Activated T-helper 17 cell treated with anti-CD3 and anti-CD28 coated beads, Interleukin-2, amount 50 U/mL, for 72 hours (primary cell): ENCODE data around the gene PARD6B. TPM values are rescaled to one million over a fixed set of nuclear protein-coding genes. Genes with fewer than 3 reads are reported as not detected.
"Not testable (repeated sequence)": the region's sequence is repeated elsewhere in the genome, so short reads cannot be mapped to it uniquely, and the experiment has no call there.

Source experiments
- ATAC-seq: fragments of 150-1000 bp; cut with Tn5 transposase; replicated peaks from 2 replicates; pipeline ENCODE4 v1.10.0; 2021; ENCODE audit warnings: mild to moderate bottlenecking, moderate library complexity
- H3K27ac Mint-ChIP-seq: one replicate; pipeline ENCODE4 v1.8.0; 2022; ENCODE audit warnings: mixed read lengths
- H3K27me3 Mint-ChIP-seq: one replicate; pipeline ENCODE4 v1.8.0; 2022; ENCODE audit warnings: mixed read lengths
- H3K36me3 Mint-ChIP-seq: one replicate; pipeline ENCODE4 v1.8.0; 2022; ENCODE audit warnings: low read depth, mild to moderate bottlenecking, mixed read lengths
- H3K4me1 Mint-ChIP-seq: one replicate; pipeline ENCODE4 v1.8.0; 2022; ENCODE audit warnings: mixed read lengths
- H3K4me3 Mint-ChIP-seq: one replicate; pipeline ENCODE4 v1.8.0; 2022; ENCODE audit warnings: mild to moderate bottlenecking, mixed read lengths
- H3K9me3 Mint-ChIP-seq: one replicate; pipeline ENCODE4 v1.8.0; 2022; ENCODE audit warnings: mixed read lengths
- total RNA-seq, 2 donors: library from RNA; stranded (reverse); gene quantifications; one replicate each; pipeline ENCODE4 v1.2.3, GENCODE V29; 2022

PARD6B gene
- total RNA-seq, 2 donors from 2014 or later = 3.2 to 7.8 TPM

- no peak for ATAC-seq
- Mint-ChIP-seq H3K27me3 (no peaks in the 10 kb centered on the region), H3K27ac (no peak overlapping the region), H3K4me3 (no peak overlapping the region), H3K9me3 (no peaks in the 10 kb centered on the region), H3K36me3 (no peaks in the 10 kb centered on the region), H3K4me1 (peaks cover 4% of the 10 kb centered on the region)
These were observed 68.0 kb downstream of the PARD6B start for GRCh38 chr20:50799176-50799889.

GRCh38 chr20:50799890-50800550 lies 68.6 kb downstream of the PARD6B start:
- H3K27ac Mint-ChIP-seq = no peak overlapping the region
- H3K27me3 Mint-ChIP-seq = no peaks in the 10 kb centered on the region
- ATAC-seq = no peak
- no peak overlapping the region for H3K4me3 Mint-ChIP-seq
- H3K9me3 Mint-ChIP-seq = no peaks in the 10 kb centered on the region
- no peaks in the 10 kb centered on the region for H3K36me3 Mint-ChIP-seq
- H3K4me1 Mint-ChIP-seq = peaks cover 11% of the 10 kb centered on the region

- peak overlapping the region; percentile 13 for H3K27ac Mint-ChIP-seq
- peaks cover 11% of the 10 kb centered on the region for H3K4me1 Mint-ChIP-seq
- H3K9me3 Mint-ChIP-seq, ATAC-seq, H3K4me3 Mint-ChIP-seq, H3K36me3 Mint-ChIP-seq, H3K27me3 Mint-ChIP-seq: not testable (repeated sequence)
These were observed 69.8 kb downstream of the PARD6B start for GRCh38 chr20:50800986-50801746.

GRCh38 chr20:50801747-50802125 lies 70.4 kb downstream of the PARD6B start:
- Mint-ChIP-seq H3K27me3 (no peaks in the 10 kb centered on the region), H3K4me1 (peaks cover 15% of the 10 kb centered on the region), H3K36me3 (no peaks in the 10 kb centered on the region), H3K9me3 (no peaks in the 10 kb centered on the region), H3K27ac (peak overlapping the region; percentile 13), H3K4me3 (no peak overlapping the region)
- ATAC-seq = no peak

GRCh38 chr20:50802289-50802688 lies 70.9 kb downstream of the PARD6B start:
- no peak overlapping the region for H3K4me3 Mint-ChIP-seq
- no peaks in the 10 kb centered on the region for H3K36me3 Mint-ChIP-seq
- no peak overlapping the region for H3K27ac Mint-ChIP-seq
- H3K9me3 Mint-ChIP-seq = no peaks in the 10 kb centered on the region
- no peaks in the 10 kb centered on the region for H3K27me3 Mint-ChIP-seq
- ATAC-seq = no peak
- H3K4me1 Mint-ChIP-seq = peaks cover 15% of the 10 kb centered on the region

- Mint-ChIP-seq H3K36me3 (no peaks in the 10 kb centered on the region), H3K27ac (peak overlapping the region; percentile 86), H3K4me3 (peak overlapping the region; percentile 72), H3K27me3 (no peaks in the 10 kb centered on the region), H3K9me3 (no peaks in the 10 kb centered on the region), H3K4me1 (peaks cover 15% of the 10 kb centered on the region)
- peak; percentile 77 for ATAC-seq
These were observed 73.3 kb downstream of the PARD6B start for GRCh38 chr20:50804437-50805348.

- Mint-ChIP-seq H3K36me3 (no peaks in the 10 kb centered on the region), H3K27ac (peak overlapping the region; percentile 86), H3K9me3 (no peaks in the 10 kb centered on the region), H3K4me1 (peaks cover 15% of the 10 kb centered on the region), H3K4me3 (peak overlapping the region; percentile 72), H3K27me3 (no peaks in the 10 kb centered on the region)
- ATAC-seq = no peak
These were observed 73.9 kb downstream of the PARD6B start for GRCh38 chr20:50805349-50805684.

GRCh38 chr20:50806126-50806768 lies 74.9 kb downstream of the PARD6B start:
- Mint-ChIP-seq H3K27me3 (no peaks in the 10 kb centered on the region), H3K36me3 (no peaks in the 10 kb centered on the region), H3K4me1 (peaks cover 15% of the 10 kb centered on the region), H3K27ac (no peak overlapping the region), H3K4me3 (no peak overlapping the region), H3K9me3 (no peaks in the 10 kb centered on the region)
- no peak for ATAC-seq

Other genes starting within 250 kb of the PARD6B start
- 10 to 100 TPM; 68.3 to 77.1 TPM for gene PTPN1, start 221.2 kb upstream of the PARD6B start, total RNA-seq
- not detected for gene RIPOR3, start 40.0 kb upstream of the PARD6B start, total RNA-seq
- 1 to 10 TPM; 3.8 to 9.7 TPM for gene BCAS4, start 63.5 kb downstream of the PARD6B start, total RNA-seq
- 10 to 100 TPM; 57.9 to 75.4 TPM for gene ADNP, start 199.9 kb downstream of the PARD6B start, total RNA-seq
- gene DPM1, start 227.0 kb downstream of the PARD6B start, total RNA-seq = 10 to 100 TPM; 43.0 to 57.4 TPM
- gene MOCS3, start 227.2 kb downstream of the PARD6B start, total RNA-seq = 1 to 10 TPM; 3.0 to 5.4 TPM